Cardiac fibroblast (primary cell): ENCODE results near the gene LRRC74A.

Experiments
- DNase-seq, 2 donors: peaks; one replicate each; pipeline versions ENCODE4 v3.0.0 to v3.0.0-alpha.2; 2010; ENCODE audit warnings: low read depth in 2 of 2
- H3K4me3 ChIP-seq, 2 donors: replicated peaks in 1 of 2; 1 replicate in 1 of 2; 2 replicates in 1 of 2; pipeline ENCODE4 v1.5.1; 2011; ENCODE audit warnings: low read depth in 2 of 2, low read length in 2 of 2, mild to moderate bottlenecking in 2 of 2, moderate library complexity in 1 of 2
- TF ChIP-seq, protein P1 (sequence below): IDR thresholded peaks from one replicate; pipeline ENCODE4 v1.5.1; 2011; ENCODE audit warnings: low read depth, mild to moderate bottlenecking, low read length, inconsistent platforms

The LRRC74A gene

DNA sequence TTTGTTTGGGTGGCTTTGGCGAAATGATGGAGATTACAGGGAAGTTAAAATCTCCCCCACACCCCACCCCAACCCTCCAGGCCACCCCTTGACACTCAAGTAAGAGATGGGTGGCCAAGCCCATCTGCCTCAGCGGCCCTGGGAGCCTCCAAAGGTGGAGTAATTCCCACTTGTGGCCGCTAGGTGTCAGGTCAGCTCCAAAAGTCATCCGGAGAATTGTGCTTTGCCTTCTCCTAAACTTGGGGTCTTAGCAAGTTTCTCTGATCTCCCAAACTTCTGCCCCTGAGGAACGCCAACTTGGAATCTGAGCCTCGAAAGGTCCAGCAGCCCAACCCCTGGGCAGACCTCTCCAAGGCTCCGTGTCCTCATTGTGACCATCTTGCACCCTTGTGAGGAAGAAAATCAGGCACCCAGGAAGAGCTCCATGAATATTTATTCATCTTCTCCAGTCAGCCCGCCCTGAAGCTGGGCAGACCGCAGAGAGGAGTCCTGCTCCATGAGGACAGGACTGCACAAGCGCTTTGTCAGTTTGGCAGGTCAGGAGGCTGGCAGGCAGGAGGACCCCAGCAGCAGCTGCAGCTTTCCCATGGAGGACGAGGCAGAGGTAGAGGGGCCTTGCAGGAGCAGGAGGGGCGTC is 46.7 kb downstream of the LRRC74A start:
- TF ChIP-seq, protein P1, sequence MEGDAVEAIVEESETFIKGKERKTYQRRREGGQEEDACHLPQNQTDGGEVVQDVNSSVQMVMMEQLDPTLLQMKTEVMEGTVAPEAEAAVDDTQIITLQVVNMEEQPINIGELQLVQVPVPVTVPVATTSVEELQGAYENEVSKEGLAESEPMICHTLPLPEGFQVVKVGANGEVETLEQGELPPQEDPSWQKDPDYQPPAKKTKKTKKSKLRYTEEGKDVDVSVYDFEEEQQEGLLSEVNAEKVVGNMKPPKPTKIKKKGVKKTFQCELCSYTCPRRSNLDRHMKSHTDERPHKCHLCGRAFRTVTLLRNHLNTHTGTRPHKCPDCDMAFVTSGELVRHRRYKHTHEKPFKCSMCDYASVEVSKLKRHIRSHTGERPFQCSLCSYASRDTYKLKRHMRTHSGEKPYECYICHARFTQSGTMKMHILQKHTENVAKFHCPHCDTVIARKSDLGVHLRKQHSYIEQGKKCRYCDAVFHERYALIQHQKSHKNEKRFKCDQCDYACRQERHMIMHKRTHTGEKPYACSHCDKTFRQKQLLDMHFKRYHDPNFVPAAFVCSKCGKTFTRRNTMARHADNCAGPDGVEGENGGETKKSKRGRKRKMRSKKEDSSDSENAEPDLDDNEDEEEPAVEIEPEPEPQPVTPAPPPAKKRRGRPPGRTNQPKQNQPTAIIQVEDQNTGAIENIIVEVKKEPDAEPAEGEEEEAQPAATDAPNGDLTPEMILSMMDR = peak; percentile 80
- peak; percentile 58 to 59 for DNase-seq
- H3K4me3 ChIP-seq = no peak overlapping the region

DNA sequence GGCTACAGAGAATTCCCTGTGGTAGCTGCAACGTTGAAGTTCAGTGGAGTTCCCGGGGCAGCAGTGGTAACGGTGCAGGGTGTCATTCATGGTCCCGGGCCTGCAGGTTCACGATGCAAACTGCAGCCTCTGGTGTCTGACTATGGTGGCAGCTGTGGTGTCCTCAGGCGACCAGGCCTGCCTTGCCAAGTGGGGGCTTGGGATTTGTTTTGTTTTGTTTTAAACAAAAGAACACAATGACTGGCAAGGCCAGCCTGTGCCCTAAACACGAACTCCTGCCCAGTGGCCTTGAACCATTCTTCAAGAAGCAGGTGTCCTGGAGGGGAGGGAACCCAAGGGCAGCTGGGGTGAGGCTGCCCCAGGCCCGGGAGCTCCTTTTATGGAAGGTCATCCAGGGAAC is 48.5 kb downstream of the LRRC74A start:
- TF ChIP-seq, protein P1 = no peak
- no peak overlapping the region for H3K4me3 ChIP-seq
- no peak for DNase-seq

GRCh38 chr14:76876076-76876475 is 49.9 kb downstream of the LRRC74A start:
- peak; percentile 81 to 83 for DNase-seq
- TF ChIP-seq, protein P1 = peak; percentile 98

DNA sequence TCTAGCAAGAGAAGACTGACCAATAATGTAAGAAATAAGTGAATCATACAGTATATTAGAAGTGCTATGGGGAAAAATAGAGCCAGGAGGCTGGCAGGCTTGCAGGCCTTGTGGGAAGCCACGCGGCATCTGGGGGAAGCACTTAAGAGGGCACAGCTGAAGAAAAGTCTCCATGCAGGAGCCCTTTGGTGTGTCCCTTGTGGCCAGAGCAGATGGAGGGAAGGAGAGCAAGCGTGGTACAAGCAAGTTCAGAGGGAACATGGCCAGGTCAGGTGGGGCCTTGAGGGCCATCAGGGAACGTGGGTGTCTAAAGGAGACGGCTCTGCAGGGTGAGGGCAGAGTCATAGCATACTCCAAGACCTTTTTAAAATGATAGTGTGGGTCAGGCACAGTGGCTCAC is 51.7 kb downstream of the LRRC74A start:
- no peak for DNase-seq
- TF ChIP-seq, protein P1 = no peak
- no peak overlapping the region for H3K4me3 ChIP-seq

More at GRCh38 chr14:76876076-76876475, 49.9 kb downstream of the LRRC74A start:
- no peak overlapping the region for H3K4me3 ChIP-seq

GRCh38 chr14:76880449-76880848 is 54.2 kb downstream of the LRRC74A start:
- H3K4me3 ChIP-seq = no peak overlapping the region
- DNase-seq = no peak
- TF ChIP-seq, protein P1 = no peak

GRCh38 chr14:76881348-76881747 is 55.1 kb downstream of the LRRC74A start:
- DNase-seq = no peak
- no peak overlapping the region for H3K4me3 ChIP-seq
- TF ChIP-seq, protein P1 = no peak

- no peak for DNase-seq
- no peak overlapping the region for H3K4me3 ChIP-seq
- TF ChIP-seq, protein P1 = no peak
Observed at GRCh38 chr14:76882651-76883050, 56.4 kb downstream of the LRRC74A start.
